GM20431 (cell line): ENCODE measurements around the gene TMEM79.

Experiments
- in situ Hi-C: fragments of 300-500 bp; cut with MseI, MboI; formaldehyde crosslinking; loops from one replicate; pipeline ENCODE4 v1.15.0; 2020; ENCODE audit warnings: low sequenced_read_pairs; ENCODE audit not compliant: unreplicated experiment

TMEM79 gene

GRCh38 chr1:156284112-156284511, at the start of gene TMEM79:
TMEM79 (plus strand) TSS chr1:156284325; CDS start chr1:156285227, 902 bp downstream.
- in situ Hi-C loops: no loop called here

GRCh38 chr1:156236164-156236563, 48.0 kb upstream of the TMEM79 start:
- in situ Hi-C loops: no loop called here

GRCh38 chr1:156238248-156238647, 45.9 kb upstream of the TMEM79 start:
- in situ Hi-C loops: no loop called here

GRCh38 chr1:156241311-156241811, 42.8 kb upstream of the TMEM79 start:
- in situ Hi-C loops: no loop called here

- in situ Hi-C loops: no loop called here
These were observed 42.2 kb upstream of the TMEM79 start, which contains the start of gene BGLAP for GRCh38 chr1:156241926-156242325. BGLAP (plus strand) TSS chr1:156242184; CDS start chr1:156242232, 48 bp downstream.

GRCh38 chr1:156242738-156243137, 41.4 kb upstream of the TMEM79 start:
- in situ Hi-C loops: no loop called here

GRCh38 chr1:156244126-156244525, 40.0 kb upstream of the TMEM79 start:
- in situ Hi-C loops: no loop called here

- in situ Hi-C loops: no loop called here
These were observed 39.4 kb upstream of the TMEM79 start for GRCh38 chr1:156244712-156245111.

- in situ Hi-C loops: no loop called here
These were observed 38.5 kb upstream of the TMEM79 start for GRCh38 chr1:156245451-156246232.

GRCh38 chr1:156246241-156246780, 37.8 kb upstream of the TMEM79 start:
- in situ Hi-C loops: no loop called here

- in situ Hi-C loops: no loop called here
These were observed 37.2 kb upstream of the TMEM79 start for GRCh38 chr1:156246781-156247459.

GRCh38 chr1:156247460-156248322, 36.4 kb upstream of the TMEM79 start, which contains the start of gene PAQR6:
PAQR6 (minus strand) TSS chr1:156248056; CDS start chr1:156246731, 1,325 bp downstream.
- in situ Hi-C loops: no loop called here

- in situ Hi-C loops: no loop called here
These were observed 35.8 kb upstream of the TMEM79 start for GRCh38 chr1:156248323-156248683.

GRCh38 chr1:156249593-156249992, 34.5 kb upstream of the TMEM79 start:
- in situ Hi-C loops: no loop called here

GRCh38 chr1:156251527-156251926, 32.6 kb upstream of the TMEM79 start:
- in situ Hi-C loops: no loop called here

GRCh38 chr1:156253634-156254033, 30.5 kb upstream of the TMEM79 start:
- in situ Hi-C loops: no loop called here

GRCh38 chr1:156257711-156258110, 26.4 kb upstream of the TMEM79 start:
- in situ Hi-C loops: no loop called here

- in situ Hi-C loops: no loop called here
These were observed 25.3 kb upstream of the TMEM79 start for GRCh38 chr1:156258859-156259258.

- in situ Hi-C loops: no loop called here
These were observed 24.3 kb upstream of the TMEM79 start for GRCh38 chr1:156259805-156260204.

- in situ Hi-C loops: no loop called here
These were observed 23.2 kb upstream of the TMEM79 start for GRCh38 chr1:156260896-156261295.
